H9 (cell line): ENCODE data around the gene RNASET2. TPM values are rescaled to one million over a fixed set of nuclear protein-coding genes. Genes with fewer than 3 reads are reported as not detected.

ENCODE experiments used
- DNase-seq: peaks from one replicate; pipeline ENCODE4 v3.0.0-alpha.2; 2017
- H2AFZ ChIP-seq: one replicate; pipeline ENCODE4 v1.6.1; 2013; ENCODE audit warnings: mild to moderate bottlenecking, low read length, control low read depth, moderate library complexity
- H2AK5ac ChIP-seq: 2 replicates; pipeline ENCODE4 v1.6.1; 2013; ENCODE audit warnings: low read length, control low read depth, mixed read lengths; ENCODE audit not compliant: insufficient read length
- H2BK120ac ChIP-seq: one replicate; pipeline ENCODE4 v1.6.1; 2013; ENCODE audit warnings: low read depth, mild to moderate bottlenecking, low read length, control low read depth, inconsistent platforms; ENCODE audit not compliant: poor library complexity, severe bottlenecking
- H2BK12ac ChIP-seq: 2 replicates; pipeline ENCODE4 v1.6.1; 2013; ENCODE audit warnings: low read length, control low read depth, mixed read lengths, low read depth; ENCODE audit not compliant: insufficient read length
- H2BK15ac ChIP-seq: 2 replicates; pipeline ENCODE4 v1.6.1; 2013; ENCODE audit warnings: low read depth, low read length, control low read depth
- H2BK20ac ChIP-seq: one replicate; pipeline ENCODE4 v1.6.1; 2013; ENCODE audit warnings: low read depth, mild to moderate bottlenecking, low read length, control low read depth, inconsistent platforms; ENCODE audit not compliant: poor library complexity, severe bottlenecking
- H2BK5ac ChIP-seq: 2 replicates; pipeline ENCODE4 v1.6.1; 2013; ENCODE audit warnings: low read length, control low read depth, mixed read lengths; ENCODE audit not compliant: insufficient read length
- H3K14ac ChIP-seq: 2 replicates; pipeline ENCODE4 v1.6.1; 2013; ENCODE audit warnings: low read length, control low read depth; ENCODE audit not compliant: insufficient read depth
- H3K18ac ChIP-seq: 2 replicates; pipeline ENCODE4 v1.6.1; 2013; ENCODE audit warnings: low read depth, mild to moderate bottlenecking, mixed read lengths, low read length, control low read depth; ENCODE audit not compliant: insufficient read length
- H3K23ac ChIP-seq: 2 replicates; pipeline ENCODE4 v1.6.1; 2013; ENCODE audit warnings: low read length, control low read depth, mixed read lengths, low read depth; ENCODE audit not compliant: insufficient read length
- H3K23me2 ChIP-seq: 2 replicates; pipeline ENCODE4 v1.6.1; 2013; ENCODE audit warnings: low read depth, mild to moderate bottlenecking, mixed read lengths, low read length, control low read depth; ENCODE audit not compliant: insufficient read length, poor library complexity, severe bottlenecking
- H3K27ac ChIP-seq: 2 replicates; pipeline ENCODE4 v1.5.1; 2013; ENCODE audit warnings: low read length, control low read depth, mixed read lengths, low read depth; ENCODE audit not compliant: insufficient read length
- H3K27me3 ChIP-seq: 2 replicates; pipeline ENCODE4 v1.6.1; 2013; ENCODE audit warnings: low read length, control low read depth, inconsistent platforms; ENCODE audit not compliant: insufficient read depth
- H3K4ac ChIP-seq: 2 replicates; pipeline ENCODE4 v1.6.1; 2013; ENCODE audit warnings: low read depth, mild to moderate bottlenecking, control low read depth, inconsistent platforms, low read length, moderate library complexity
- H3K4me1 ChIP-seq: 2 replicates; pipeline ENCODE4 v1.6.1; 2013; ENCODE audit warnings: low read length, control low read depth, inconsistent platforms; ENCODE audit not compliant: insufficient read depth
- H3K4me2 ChIP-seq: 2 replicates; pipeline ENCODE4 v1.6.1; 2013; ENCODE audit warnings: low read length, control low read depth, mixed read lengths; ENCODE audit not compliant: insufficient read length, insufficient read depth
- H3K56ac ChIP-seq: 2 replicates; pipeline ENCODE4 v1.6.1; 2013; ENCODE audit warnings: low read depth, mild to moderate bottlenecking, mixed read lengths, low read length, control low read depth; ENCODE audit not compliant: insufficient read length
- H3K79me1 ChIP-seq: 2 replicates; pipeline ENCODE4 v1.6.1; 2013; ENCODE audit warnings: low read depth, mild to moderate bottlenecking, moderate library complexity, low read length, control low read depth, inconsistent platforms; ENCODE audit not compliant: insufficient read depth, poor library complexity, severe bottlenecking
- H3K79me2 ChIP-seq: 2 replicates; pipeline ENCODE4 v1.6.1; 2013; ENCODE audit warnings: low read length, control low read depth, inconsistent platforms; ENCODE audit not compliant: insufficient read depth
- H3K9ac ChIP-seq: 2 replicates; pipeline ENCODE4 v1.6.1; 2013; ENCODE audit warnings: low read length, control low read depth, mixed read lengths; ENCODE audit not compliant: insufficient read length; ENCODE audit errors: extremely low read depth
- H3K9me3 ChIP-seq: one replicate; pipeline ENCODE4 v1.6.1; 2013; ENCODE audit warnings: low read depth, low read length, inconsistent platforms; ENCODE audit not compliant: control insufficient read depth
- H3T11ph ChIP-seq: one replicate; pipeline ENCODE4 v1.6.1; 2013; ENCODE audit warnings: mild to moderate bottlenecking, low read length, control low read depth, inconsistent platforms
- H4K20me1 ChIP-seq: one replicate; pipeline ENCODE4 v1.6.1; 2013; ENCODE audit not compliant: control insufficient read depth, insufficient read length, insufficient read depth
- H4K5ac ChIP-seq: 2 replicates; pipeline ENCODE4 v1.6.1; 2013; ENCODE audit warnings: low read depth, mild to moderate bottlenecking, mixed read lengths, low read length, control low read depth; ENCODE audit not compliant: insufficient read length
- H4K8ac ChIP-seq: replicated peaks from 2 replicates; pipeline ENCODE4 v1.6.1; 2013; ENCODE audit warnings: low read length, control low read depth, mixed read lengths, low read depth; ENCODE audit not compliant: insufficient read length
- H4K91ac ChIP-seq: 2 replicates; pipeline ENCODE4 v1.6.1; 2013; ENCODE audit warnings: low read depth, mild to moderate bottlenecking, moderate library complexity, mixed read lengths, low read length, control low read depth; ENCODE audit not compliant: insufficient read length
- H3K27ac Mint-ChIP-seq, 3 experiments: 2 replicates in 2 of 3; 3 replicates in 1 of 3; pipeline ENCODE4 v1.8.0; 2020 to 2021; ENCODE audit warnings: mixed read lengths in 3 of 3, mild to moderate bottlenecking in 1 of 3, moderate library complexity in 1 of 3
- H3K27me3 Mint-ChIP-seq: 2 replicates; pipeline ENCODE4 v1.8.0; 2021; ENCODE audit warnings: low read depth, mild to moderate bottlenecking, moderate library complexity, mixed read lengths
- H3K36me3 Mint-ChIP-seq, 3 experiments: 2 replicates in 2 of 3; 3 replicates in 1 of 3; pipeline ENCODE4 v1.8.0; 2020 to 2021; ENCODE audit warnings: low read depth in 3 of 3, mixed read lengths in 3 of 3; ENCODE audit not compliant: insufficient read depth in 1 of 3
- H3K4me1 Mint-ChIP-seq, 2 experiments: 2 replicates each; pipeline ENCODE4 v1.8.0; 2020; ENCODE audit warnings: mixed read lengths in 2 of 2
- H3K4me3 Mint-ChIP-seq, 2 experiments: 2 replicates in 1 of 2; 3 replicates in 1 of 2; pipeline ENCODE4 v1.8.0; 2020 to 2021; ENCODE audit warnings: mild to moderate bottlenecking in 2 of 2, mixed read lengths in 2 of 2, moderate library complexity in 1 of 2
- H3K9me3 Mint-ChIP-seq, 2 experiments: 2 replicates in 1 of 2; 3 replicates in 1 of 2; pipeline ENCODE4 v1.8.0; 2020; ENCODE audit warnings: mild to moderate bottlenecking in 2 of 2, mixed read lengths in 2 of 2, moderate library complexity in 1 of 2
- WGBS: extraction: QIAGEN DNeasy Blood & Tissue Kit; methylation state at CpG from one replicate; pipeline ENCODE4 v1.1.7; 2013; ENCODE audit warnings: missing lambda C conversion rate, low lambda C conversion rate, mixed read lengths; ENCODE audit not compliant: insufficient read length; ENCODE audit errors: extremely low coverage; 5-methylcytosine and 5-hydroxymethylcytosine counted together
- total RNA-seq: library from RNA; stranded (reverse); gene quantifications from 2 replicates; pipeline ENCODE4 v1.2.1, GENCODE V29; 2021
- TF ChIP-seq, protein P1 (sequence below): fragments of 200-600 bp; sonication (generic); conservative IDR thresholded peaks from 3 replicates; pipeline ENCODE4 v1.8.0; 2021; ENCODE audit warnings: antibody characterized with exemption, mild to moderate bottlenecking

The RNASET2 gene
- total RNA-seq, 1 experiment from 2014 or later: 28.2 TPM

DNA sequence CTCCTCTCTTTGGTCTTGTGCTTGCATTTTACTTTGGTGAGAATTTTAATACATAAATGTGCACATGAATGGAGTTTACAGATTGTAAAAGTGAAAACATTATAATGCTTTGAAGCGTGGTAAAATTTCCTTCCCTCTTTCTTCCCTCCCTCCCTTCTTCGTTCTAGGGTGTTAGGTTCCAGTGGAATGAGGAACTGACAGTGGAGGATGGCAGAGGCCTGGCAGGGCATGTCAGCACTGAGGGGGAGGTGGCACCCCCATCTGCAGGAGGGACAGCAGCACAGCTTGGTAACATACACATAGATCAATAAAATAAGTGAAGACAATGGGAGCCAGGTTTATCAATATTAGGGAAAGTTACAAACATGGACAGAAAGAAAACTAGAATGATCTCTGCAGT is 47.5 kb downstream of the RNASET2 start:
- no peaks in the 10 kb centered on the region for H4K20me1 ChIP-seq
- H3K9me3 Mint-ChIP-seq: no peaks in the 10 kb centered on the region; a peak in 1 of 5 replicates
- H3K23me2 ChIP-seq: no peaks in the 10 kb centered on the region
- H3K36me3 Mint-ChIP-seq: peaks cover 0 to 9% (median 0%) of the 10 kb centered on the region in 3 experiments; a peak in 4 of 7 replicates
- DNase-seq: no peak
- no peaks in the 10 kb centered on the region for H3K9me3 ChIP-seq
- no peak overlapping the region for H2AFZ ChIP-seq
- no peak overlapping the region for H3K9ac ChIP-seq
- H3K4me1 ChIP-seq: no peaks in the 10 kb centered on the region
- H4K5ac ChIP-seq: no peak overlapping the region
- no peak overlapping the region for H3K4me2 ChIP-seq
- no peak overlapping the region for H3K56ac ChIP-seq
- H4K8ac ChIP-seq: no peak overlapping the region
- H3K4me3 Mint-ChIP-seq: no peak overlapping the region
- no peak overlapping the region for H2BK15ac ChIP-seq
- H3K27ac ChIP-seq: no peak overlapping the region
- no peak overlapping the region for H3K4ac ChIP-seq
- H3K23ac ChIP-seq: no peak overlapping the region
- no peak overlapping the region for H3K27ac Mint-ChIP-seq
- no peaks in the 10 kb centered on the region for H3K27me3 ChIP-seq
- no peak overlapping the region for H2BK5ac ChIP-seq
- H3K79me2 ChIP-seq: no peaks in the 10 kb centered on the region
- H2AK5ac ChIP-seq: no peak overlapping the region
- H4K91ac ChIP-seq: no peak overlapping the region
- H3K27me3 Mint-ChIP-seq: peaks cover 4% of the 10 kb centered on the region
- H3T11ph ChIP-seq: no peak overlapping the region
- no peak overlapping the region for H3K18ac ChIP-seq
- TF ChIP-seq, protein P1, sequence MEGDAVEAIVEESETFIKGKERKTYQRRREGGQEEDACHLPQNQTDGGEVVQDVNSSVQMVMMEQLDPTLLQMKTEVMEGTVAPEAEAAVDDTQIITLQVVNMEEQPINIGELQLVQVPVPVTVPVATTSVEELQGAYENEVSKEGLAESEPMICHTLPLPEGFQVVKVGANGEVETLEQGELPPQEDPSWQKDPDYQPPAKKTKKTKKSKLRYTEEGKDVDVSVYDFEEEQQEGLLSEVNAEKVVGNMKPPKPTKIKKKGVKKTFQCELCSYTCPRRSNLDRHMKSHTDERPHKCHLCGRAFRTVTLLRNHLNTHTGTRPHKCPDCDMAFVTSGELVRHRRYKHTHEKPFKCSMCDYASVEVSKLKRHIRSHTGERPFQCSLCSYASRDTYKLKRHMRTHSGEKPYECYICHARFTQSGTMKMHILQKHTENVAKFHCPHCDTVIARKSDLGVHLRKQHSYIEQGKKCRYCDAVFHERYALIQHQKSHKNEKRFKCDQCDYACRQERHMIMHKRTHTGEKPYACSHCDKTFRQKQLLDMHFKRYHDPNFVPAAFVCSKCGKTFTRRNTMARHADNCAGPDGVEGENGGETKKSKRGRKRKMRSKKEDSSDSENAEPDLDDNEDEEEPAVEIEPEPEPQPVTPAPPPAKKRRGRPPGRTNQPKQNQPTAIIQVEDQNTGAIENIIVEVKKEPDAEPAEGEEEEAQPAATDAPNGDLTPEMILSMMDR: no peak
- H3K14ac ChIP-seq: no peak overlapping the region
- no peak overlapping the region for H2BK12ac ChIP-seq
- no peak overlapping the region for H2BK120ac ChIP-seq
- no peaks in the 10 kb centered on the region for H3K79me1 ChIP-seq
- no CpG with 5 or more reads among the region's 2 CpGs for WGBS
- H2BK20ac ChIP-seq: no peak overlapping the region
- peaks cover 13 to 14% of the 10 kb centered on the region in 2 experiments for H3K4me1 Mint-ChIP-seq
